CD14-positive monocyte (primary cell): ENCODE measurements around the gene ASPSCR1. TPM values are rescaled to one million over a fixed set of nuclear protein-coding genes. Genes with fewer than 3 reads are reported as not detected.

Source experiments
- DNase-seq, 3 donors: peaks; one replicate each; pipeline ENCODE4 v3.0.0-alpha.2; 2011 to 2022
- H2AFZ ChIP-seq: 2 replicates; pipeline ENCODE4 v1.6.0; 2012; ENCODE audit warnings: mild to moderate bottlenecking, low read depth, low read length, inconsistent platforms; ENCODE audit not compliant: insufficient read depth, poor library complexity, severe bottlenecking
- H3K27ac ChIP-seq, 2 donors: 1 replicate in 1 of 2; 2 replicates in 1 of 2; pipeline ENCODE4 v1.5.1; 2012 to 2013; ENCODE audit warnings: low read length in 2 of 2, control low read depth in 1 of 2, inconsistent platforms in 1 of 2, low read depth in 1 of 2, mild to moderate bottlenecking in 1 of 2
- H3K27me3 ChIP-seq, 2 donors: one replicate each; pipeline versions ENCODE4 v1.6.0 to v1.6.1; 2011 to 2013; ENCODE audit warnings: low read length in 2 of 2; ENCODE audit not compliant: control insufficient read depth in 2 of 2, insufficient read depth in 2 of 2
- H3K36me3 ChIP-seq, 2 donors: replicated peaks in 1 of 2; 1 replicate in 1 of 2; 2 replicates in 1 of 2; pipeline versions ENCODE4 v1.5.1 to v1.6.1; 2012 to 2013; ENCODE audit warnings: low read length in 2 of 2, control low read depth in 1 of 2, inconsistent platforms in 1 of 2, mild to moderate bottlenecking in 1 of 2; ENCODE audit not compliant: insufficient read depth in 2 of 2, control insufficient read depth in 1 of 2
- H3K4me1 ChIP-seq, 2 donors: 1 replicate in 1 of 2; 2 replicates in 1 of 2; pipeline versions ENCODE4 v1.5.1 to v1.6.1; 2012 to 2013; ENCODE audit warnings: low read length in 2 of 2, control low read depth in 1 of 2, inconsistent platforms in 1 of 2, mild to moderate bottlenecking in 1 of 2, moderate library complexity in 1 of 2; ENCODE audit not compliant: insufficient read depth in 2 of 2, control insufficient read depth in 1 of 2
- H3K4me2 ChIP-seq: replicated peaks from 2 replicates; pipeline ENCODE3; 2012; ENCODE audit warnings: low read length, moderate library complexity, mild to moderate bottlenecking; ENCODE audit not compliant: poor library complexity, severe bottlenecking; ENCODE audit errors: extremely low read depth
- H3K4me3 ChIP-seq, 3 experiments: fragments of 200-600 bp in 1 of 3; sonication (generic) in 1 of 3; replicated peaks in 1 of 3; 1 replicate in 2 of 3; 2 replicates in 1 of 3; pipeline ENCODE4 v1.5.1; 2011 to 2013; ENCODE audit warnings: low read length in 3 of 3, mild to moderate bottlenecking in 3 of 3, control low read depth in 2 of 3, low read depth in 2 of 3, inconsistent platforms in 1 of 3, moderate library complexity in 1 of 3
- H3K79me2 ChIP-seq: 2 replicates; pipeline ENCODE4 v1.6.0; 2012; ENCODE audit warnings: mild to moderate bottlenecking, control low read depth, inconsistent platforms, low read length, moderate library complexity; ENCODE audit not compliant: insufficient read depth
- H3K9ac ChIP-seq: 2 replicates; pipeline ENCODE4 v1.6.0; 2017; ENCODE audit warnings: low read length, mild to moderate bottlenecking; ENCODE audit not compliant: insufficient read depth, poor library complexity, severe bottlenecking
- H3K9me3 ChIP-seq, 2 donors: replicated peaks in 1 of 2; 1 replicate in 1 of 2; 2 replicates in 1 of 2; pipeline versions ENCODE4 v1.5.1 to v1.6.1; 2012 to 2013; ENCODE audit warnings: low read length in 2 of 2, control low read depth in 1 of 2; ENCODE audit not compliant: control insufficient read depth in 1 of 2, insufficient read depth in 1 of 2
- H4K20me1 ChIP-seq: 2 replicates; pipeline ENCODE4 v1.6.0; 2012; ENCODE audit warnings: mild to moderate bottlenecking, low read length, control low read depth, moderate library complexity; ENCODE audit not compliant: insufficient read depth
- H3K27ac Mint-ChIP-seq, 7 donors: one replicate each; pipeline ENCODE4 v1.8.0; 2020; ENCODE audit warnings: mild to moderate bottlenecking in 7 of 7, mixed read lengths in 7 of 7, moderate library complexity in 6 of 7, inconsistent platforms in 2 of 7
- H3K27me3 Mint-ChIP-seq, 3 donors: one replicate each; pipeline ENCODE4 v1.8.0; 2021 to 2022; ENCODE audit warnings: low read depth in 3 of 3, mild to moderate bottlenecking in 3 of 3, mixed read lengths in 3 of 3, moderate library complexity in 3 of 3, inconsistent platforms in 1 of 3
- H3K36me3 Mint-ChIP-seq, 2 donors: one replicate each; pipeline ENCODE4 v1.8.0; 2020; ENCODE audit warnings: mixed read lengths in 2 of 2, inconsistent platforms in 1 of 2, mild to moderate bottlenecking in 1 of 2
- H3K4me1 Mint-ChIP-seq: one replicate; pipeline ENCODE4 v1.8.0; 2020; ENCODE audit warnings: mild to moderate bottlenecking, mixed read lengths
- H3K4me3 Mint-ChIP-seq, 2 donors: one replicate each; pipeline ENCODE4 v1.8.0; 2020; ENCODE audit warnings: mild to moderate bottlenecking in 2 of 2, mixed read lengths in 2 of 2, moderate library complexity in 1 of 2
- H3K9me3 Mint-ChIP-seq, 7 donors: one replicate each; pipeline ENCODE4 v1.8.0; 2020 to 2022; ENCODE audit warnings: mixed read lengths in 7 of 7, mild to moderate bottlenecking in 6 of 7, moderate library complexity in 6 of 7, inconsistent platforms in 2 of 7
- CTCF ChIP-seq: fragments of 200-600 bp; IDR thresholded peaks from one replicate; pipeline ENCODE4 v1.8.0; 2022; ENCODE audit warnings: antibody characterized with exemption, mild to moderate bottlenecking
- WGBS: methylation state at CpG from one replicate; pipeline ENCODE4 v1.1.5; 2013; ENCODE audit warnings: missing lambda C conversion rate; ENCODE audit not compliant: insufficient coverage; 5-methylcytosine and 5-hydroxymethylcytosine counted together
- intact Hi-C, 2 donors: fragments of 100-400 bp; cut with micrococcal nuclease; formaldehyde crosslinking; loops; one replicate each; pipeline versions ENCODE4 v1.15.0 to v1.15.1; 2023
- polyA plus RNA-seq, 3 donors: library from polyadenylated mRNA; depleted of rRNA in 1 of 3; unstranded in 2 of 3; stranded (reverse) in 1 of 3; fragments of 300-500 nt in 2 of 3; fragments of >200 nt in 1 of 3; fragmentation: Illumina TruSeq in 2 of 3; gene quantifications; 1 replicate in 2 of 3; 2 replicates in 1 of 3; pipeline ENCODE4 v1.2.3, GENCODE V29; 2012 to 2021

The ASPSCR1 gene
- polyA plus RNA-seq, 3 donors = 25.5 to 31.9 (median 25.6) TPM

- Histone ChIP-seq H3K9me3 (no peaks in the 10 kb centered on the region), H3K79me2 (no peaks in the 10 kb centered on the region), H3K27me3 (peaks cover 10 to 17% of the 10 kb centered on the region in 2 donors), H4K20me1 (no peaks in the 10 kb centered on the region), H3K27ac (no peak overlapping the region), H3K4me2 (no peak overlapping the region), H2AFZ (no peak overlapping the region), H3K4me3 (no peak overlapping the region), H3K9ac (no peak overlapping the region), H3K4me1 (peaks cover 6 to 8% of the 10 kb centered on the region in 2 donors), H3K36me3 (no peaks in the 10 kb centered on the region)
- H3K27ac Mint-ChIP-seq = no peak overlapping the region
- peaks cover 0 to 7% (median 5%) of the 10 kb centered on the region in 7 donors for H3K9me3 Mint-ChIP-seq
- no peak for DNase-seq
- H3K27me3 Mint-ChIP-seq = peaks cover 19 to 35% (median 28%) of the 10 kb centered on the region in 3 donors
- peaks cover 3% of the 10 kb centered on the region for H3K4me1 Mint-ChIP-seq
- H3K36me3 Mint-ChIP-seq = peaks cover 0 to 3% of the 10 kb centered on the region in 2 donors
- WGBS = 92% methylated on average over 7 of the region's 19 CpGs
- TF ChIP-seq CTCF = no peak
- intact Hi-C loops = no loop called here
- no peak overlapping the region for H3K4me3 Mint-ChIP-seq
Observed at GRCh38 chr17:81954131-81955057, 23.0 kb upstream of the ASPSCR1 start.

GRCh38 chr17:81955058-81955681, 22.3 kb upstream of the ASPSCR1 start:
- Mint-ChIP-seq H3K27me3 (peaks cover 19 to 38% (median 28%) of the 10 kb centered on the region in 3 donors), H3K36me3 (peaks cover 0 to 3% of the 10 kb centered on the region in 2 donors), H3K9me3 (peaks cover 0 to 7% (median 5%) of the 10 kb centered on the region in 7 donors), H3K4me3 (no peak overlapping the region), H3K27ac (no peak overlapping the region), H3K4me1 (peaks cover 3% of the 10 kb centered on the region)
- H2AFZ ChIP-seq = no peak overlapping the region
- H3K9me3 ChIP-seq = no peaks in the 10 kb centered on the region
- H3K4me3 ChIP-seq = no peak overlapping the region
- no peaks in the 10 kb centered on the region for H4K20me1 ChIP-seq
- intact Hi-C loops = no loop called here
- no peak for DNase-seq
- TF ChIP-seq CTCF = no peak
- H3K4me2 ChIP-seq = no peak overlapping the region
- H3K36me3 ChIP-seq = no peaks in the 10 kb centered on the region
- H3K9ac ChIP-seq = no peak overlapping the region
- peaks cover 12 to 20% of the 10 kb centered on the region in 2 donors for H3K27me3 ChIP-seq
- H3K27ac ChIP-seq = no peak overlapping the region
- WGBS = 96% methylated on average over 22 of the region's 26 CpGs
- no peaks in the 10 kb centered on the region for H3K79me2 ChIP-seq
- H3K4me1 ChIP-seq = peaks cover 12 to 13% of the 10 kb centered on the region in 2 donors
